Uterus (tissue), 4 donors: ENCODE results near the gene PAPSS1. TPM values are rescaled to one million over a fixed set of nuclear protein-coding genes. Genes with fewer than 3 reads are reported as not detected.

Experiments used
- DNase-seq, 2 donors: peaks; one replicate each; pipeline ENCODE4 v3.0.0-alpha.2; 2019 to 2020
- H3K27ac ChIP-seq, 2 donors: fragments of 200-600 bp; sonication (generic); 1 replicate in 1 of 2; 2 replicates in 1 of 2; pipeline ENCODE4 v1.5.1; 2016 to 2018
- H3K27me3 ChIP-seq, 2 donors: fragments of 200-600 bp; sonication (generic); one replicate each; pipeline ENCODE4 v1.5.1; 2018 to 2019; ENCODE audit warnings: control low read depth in 1 of 2
- H3K36me3 ChIP-seq, 2 donors: fragments of 200-600 bp; sonication (generic); one replicate each; pipeline ENCODE4 v1.5.1; 2019; ENCODE audit warnings: control low read depth in 1 of 2
- H3K4me1 ChIP-seq, 2 donors: fragments of 200-600 bp; sonication (generic); one replicate each; pipeline ENCODE4 v1.5.1; 2018 to 2019; ENCODE audit warnings: control low read depth in 1 of 2
- H3K4me3 ChIP-seq, 2 donors: fragments of 200-600 bp; sonication (generic); 1 replicate in 1 of 2; 2 replicates in 1 of 2; pipeline ENCODE4 v1.5.1; 2018 to 2019; ENCODE audit warnings: mild to moderate bottlenecking in 1 of 2
- H3K9me3 ChIP-seq, 2 donors: fragments of 200-600 bp; sonication (generic); one replicate each; pipeline ENCODE4 v1.5.1; 2019; ENCODE audit warnings: control low read depth in 1 of 2
- POLR2A ChIP-seq, 2 donors: fragments of 450-650 bp; IDR thresholded peaks; one replicate each; pipeline ENCODE4 v1.6.1; 2016; ENCODE audit warnings: antibody characterized with exemption in 2 of 2, mild to moderate bottlenecking in 1 of 2, moderate library complexity in 1 of 2
- intact Hi-C: fragments of 100-400 bp; cut with DNase I; formaldehyde crosslinking; loops from one replicate; pipeline ENCODE4 v1.15.1; 2023; ENCODE audit warnings: low total_unique reads
- total RNA-seq, 4 donors: library from RNA; depleted of rRNA in 3 of 4; stranded (reverse); fragments of >200 nt in 3 of 4; gene quantifications; one replicate each; pipeline versions ENCODE4 v1.1.0 to v1.2.4, GENCODE V29; 2014 to 2023
- TF ChIP-seq, protein P1 (sequence below), 4 experiments: fragments of 200-600 bp in 2 of 4; fragments of 450-650 bp in 2 of 4; sonication (generic) in 2 of 4; IDR thresholded peaks; one replicate each; pipeline ENCODE4 v1.5.1; 2016 to 2019; ENCODE audit warnings: antibody characterized with exemption in 4 of 4, mild to moderate bottlenecking in 2 of 4, moderate library complexity in 1 of 4
- donor health status: DM: yes; HTN: yes; CAD: no.

PAPSS1 gene
- total RNA-seq, 4 donors from 2014 or later: 17.4 to 81.8 (median 25.9) TPM

DNA sequence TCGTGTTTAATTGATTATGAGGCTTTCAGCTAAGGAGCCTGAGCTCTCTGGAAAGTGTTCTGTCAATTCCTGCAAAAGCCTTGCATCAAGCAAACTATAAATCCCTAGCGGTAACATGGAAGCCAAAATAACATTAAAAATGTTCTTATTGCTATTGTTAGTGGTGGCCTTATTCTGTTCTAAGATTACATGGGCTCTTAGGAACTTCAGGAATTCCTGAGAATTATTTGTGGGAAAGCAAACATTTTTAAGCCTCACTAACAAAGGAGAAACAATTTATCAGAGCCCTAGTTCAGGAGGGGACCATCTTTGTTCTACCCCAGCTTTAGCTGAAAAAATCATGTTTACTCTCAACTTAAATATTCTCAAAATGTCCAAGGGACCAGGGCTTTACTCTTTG, 119.6 kb downstream of the PAPSS1 start:
- Histone ChIP-seq H3K4me3 (no peak overlapping the region), H3K9me3 (no peaks in the 10 kb centered on the region), H3K36me3 (no peaks in the 10 kb centered on the region), H3K4me1 (no peaks in the 10 kb centered on the region), H3K27me3 (no peaks in the 10 kb centered on the region), H3K27ac (no peak overlapping the region)
- TF ChIP-seq, protein P1, sequence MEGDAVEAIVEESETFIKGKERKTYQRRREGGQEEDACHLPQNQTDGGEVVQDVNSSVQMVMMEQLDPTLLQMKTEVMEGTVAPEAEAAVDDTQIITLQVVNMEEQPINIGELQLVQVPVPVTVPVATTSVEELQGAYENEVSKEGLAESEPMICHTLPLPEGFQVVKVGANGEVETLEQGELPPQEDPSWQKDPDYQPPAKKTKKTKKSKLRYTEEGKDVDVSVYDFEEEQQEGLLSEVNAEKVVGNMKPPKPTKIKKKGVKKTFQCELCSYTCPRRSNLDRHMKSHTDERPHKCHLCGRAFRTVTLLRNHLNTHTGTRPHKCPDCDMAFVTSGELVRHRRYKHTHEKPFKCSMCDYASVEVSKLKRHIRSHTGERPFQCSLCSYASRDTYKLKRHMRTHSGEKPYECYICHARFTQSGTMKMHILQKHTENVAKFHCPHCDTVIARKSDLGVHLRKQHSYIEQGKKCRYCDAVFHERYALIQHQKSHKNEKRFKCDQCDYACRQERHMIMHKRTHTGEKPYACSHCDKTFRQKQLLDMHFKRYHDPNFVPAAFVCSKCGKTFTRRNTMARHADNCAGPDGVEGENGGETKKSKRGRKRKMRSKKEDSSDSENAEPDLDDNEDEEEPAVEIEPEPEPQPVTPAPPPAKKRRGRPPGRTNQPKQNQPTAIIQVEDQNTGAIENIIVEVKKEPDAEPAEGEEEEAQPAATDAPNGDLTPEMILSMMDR (IDR thresholded peaks at IDR 0.05): no peak
- no peak for TF ChIP-seq POLR2A (IDR thresholded peaks at IDR 0.05)
- intact Hi-C loops: no loop called here
- no peak for DNase-seq

DNA sequence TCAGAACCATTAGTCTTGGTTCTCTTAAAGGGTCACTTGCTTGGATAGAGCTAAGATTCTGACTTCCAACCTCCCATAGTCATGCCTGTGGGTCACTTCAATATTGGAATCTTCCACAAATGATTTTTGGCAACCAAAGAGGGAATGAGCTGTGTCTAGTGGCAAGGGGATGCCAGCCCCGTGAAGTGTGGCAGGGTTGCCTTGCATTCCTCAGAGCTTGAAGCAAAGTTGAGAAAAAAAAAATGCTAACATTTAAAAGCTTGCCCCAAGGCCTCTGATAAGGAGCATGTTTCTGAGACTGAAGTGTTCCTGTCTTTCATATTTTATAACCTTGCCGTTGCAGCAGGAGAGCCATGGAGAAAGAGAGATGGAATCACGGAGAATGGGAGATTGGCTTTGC, 120.2 kb downstream of the PAPSS1 start:
- TF ChIP-seq, protein P1 (IDR thresholded peaks at IDR 0.05): no peak
- TF ChIP-seq POLR2A (IDR thresholded peaks at IDR 0.05): no peak

DNA sequence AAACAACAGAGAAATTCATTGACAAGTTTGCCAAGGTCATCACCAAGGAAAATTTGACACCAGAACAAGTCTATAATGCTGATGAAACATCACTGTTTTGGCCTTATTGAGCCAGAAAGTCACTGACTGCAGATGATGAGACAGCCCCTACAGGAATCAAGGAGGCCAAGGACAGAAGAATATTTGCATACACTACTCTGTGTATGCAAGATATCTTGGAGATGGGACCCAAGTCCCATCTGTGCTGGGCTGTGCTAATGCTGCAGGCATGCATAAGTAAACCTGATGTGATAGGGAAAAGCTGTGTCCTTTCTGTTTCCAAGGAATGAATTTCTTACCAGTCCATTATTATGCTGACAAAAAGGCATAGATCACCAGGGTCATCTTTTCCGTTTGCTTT, 126.8 kb downstream of the PAPSS1 start:
- Histone ChIP-seq H3K27me3 (no peaks in the 10 kb centered on the region), H3K4me1 (no peaks in the 10 kb centered on the region), H3K36me3 (no peaks in the 10 kb centered on the region), H3K9me3 (peaks cover 0 to 5% of the 10 kb centered on the region in 2 donors), H3K27ac (no peak overlapping the region), H3K4me3 (no peak overlapping the region)
- no peak for TF ChIP-seq POLR2A (IDR thresholded peaks at IDR 0.05)
- TF ChIP-seq, protein P1 (IDR thresholded peaks at IDR 0.05): no peak
- intact Hi-C loops: no loop called here
- DNase-seq: no peak

More for the DNA sequence above, 120.2 kb downstream of the PAPSS1 start:
- Histone ChIP-seq H3K9me3 (no peaks in the 10 kb centered on the region), H3K27me3 (no peaks in the 10 kb centered on the region), H3K4me1 (no peaks in the 10 kb centered on the region), H3K36me3 (no peaks in the 10 kb centered on the region), H3K4me3 (no peak overlapping the region), H3K27ac (no peak overlapping the region)
- no peak for DNase-seq
- intact Hi-C loops: no loop called here

DNA sequence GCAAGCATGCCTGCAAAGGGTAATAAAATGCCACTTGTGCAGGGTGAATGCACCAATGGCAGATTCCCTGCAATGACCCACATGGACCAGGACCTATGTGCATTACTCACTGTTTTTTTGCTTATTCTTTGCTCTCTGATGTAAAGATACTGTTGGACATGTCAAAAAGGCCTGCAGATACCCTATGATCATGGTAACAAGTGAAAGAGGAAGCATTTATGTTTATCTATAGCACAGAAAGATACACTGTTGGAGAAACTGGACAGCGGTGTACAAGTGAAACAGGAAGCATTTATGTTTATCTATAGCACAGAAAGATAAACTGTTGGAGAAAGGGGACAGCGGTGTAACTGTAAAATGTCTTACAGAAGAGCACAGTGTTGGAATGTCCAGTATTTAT, 127.5 kb downstream of the PAPSS1 start:
- TF ChIP-seq POLR2A (IDR thresholded peaks at IDR 0.05): no peak
- TF ChIP-seq, protein P1 (IDR thresholded peaks at IDR 0.05): no peak
- Histone ChIP-seq H3K4me1 (no peaks in the 10 kb centered on the region), H3K4me3 (no peak overlapping the region), H3K27me3 (no peaks in the 10 kb centered on the region), H3K36me3 (no peaks in the 10 kb centered on the region), H3K9me3 (peaks cover 0 to 5% of the 10 kb centered on the region in 2 donors), H3K27ac (no peak overlapping the region)
- intact Hi-C loops: no loop called here
- DNase-seq: no peak

DNA sequence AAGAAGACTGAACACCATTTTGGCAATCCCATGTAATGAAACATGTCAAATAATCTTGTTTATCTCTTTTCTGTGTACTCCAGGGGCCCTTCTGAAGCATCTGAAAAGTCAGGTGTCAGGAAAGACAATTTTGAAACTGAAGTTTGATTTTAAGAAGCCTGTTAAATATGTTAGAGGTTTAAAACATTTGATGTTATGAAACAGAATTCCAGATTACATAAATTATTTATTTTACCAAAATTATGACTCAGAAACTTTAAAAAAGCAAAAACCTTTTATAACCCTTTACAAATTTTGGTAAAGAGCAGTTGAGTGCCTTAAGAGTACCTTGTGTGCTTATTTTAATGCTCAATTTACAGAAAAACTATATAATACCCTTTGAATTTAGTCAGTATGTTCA, 130.8 kb downstream of the PAPSS1 start:
- intact Hi-C loops: no loop called here
- H3K4me1 ChIP-seq: no peaks in the 10 kb centered on the region
- no peaks in the 10 kb centered on the region for H3K36me3 ChIP-seq
- H3K27me3 ChIP-seq: no peaks in the 10 kb centered on the region
- no peak overlapping the region for H3K4me3 ChIP-seq
- TF ChIP-seq, protein P1 (IDR thresholded peaks at IDR 0.05): no peak
- H3K27ac ChIP-seq: no peak overlapping the region
- H3K9me3 ChIP-seq: peaks cover 0 to 5% of the 10 kb centered on the region in 2 donors
- DNase-seq: no peak
